ENCODE data around the gene TTC27.

DNA sequence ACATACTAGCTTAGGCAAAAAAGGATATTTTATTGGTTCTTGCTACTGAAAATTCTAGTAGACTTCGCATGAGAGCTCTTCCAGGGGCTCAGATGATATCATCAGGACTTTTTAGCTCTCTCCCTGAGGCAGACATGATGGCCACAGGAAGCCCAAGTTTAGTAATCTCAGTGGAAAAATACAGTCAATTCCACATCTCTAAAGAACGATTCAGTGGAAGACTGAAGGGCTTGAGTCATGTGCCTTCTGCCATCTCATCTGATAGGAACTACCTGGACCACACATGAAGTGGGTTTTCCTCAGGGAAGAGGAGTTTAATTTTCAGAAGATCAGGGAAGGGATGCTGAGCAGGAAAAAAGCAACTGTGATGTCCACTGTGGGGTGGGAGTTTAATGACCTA is 117.3 kb downstream of the TTC27 start:
- TF ChIP-seq, protein P1, sequence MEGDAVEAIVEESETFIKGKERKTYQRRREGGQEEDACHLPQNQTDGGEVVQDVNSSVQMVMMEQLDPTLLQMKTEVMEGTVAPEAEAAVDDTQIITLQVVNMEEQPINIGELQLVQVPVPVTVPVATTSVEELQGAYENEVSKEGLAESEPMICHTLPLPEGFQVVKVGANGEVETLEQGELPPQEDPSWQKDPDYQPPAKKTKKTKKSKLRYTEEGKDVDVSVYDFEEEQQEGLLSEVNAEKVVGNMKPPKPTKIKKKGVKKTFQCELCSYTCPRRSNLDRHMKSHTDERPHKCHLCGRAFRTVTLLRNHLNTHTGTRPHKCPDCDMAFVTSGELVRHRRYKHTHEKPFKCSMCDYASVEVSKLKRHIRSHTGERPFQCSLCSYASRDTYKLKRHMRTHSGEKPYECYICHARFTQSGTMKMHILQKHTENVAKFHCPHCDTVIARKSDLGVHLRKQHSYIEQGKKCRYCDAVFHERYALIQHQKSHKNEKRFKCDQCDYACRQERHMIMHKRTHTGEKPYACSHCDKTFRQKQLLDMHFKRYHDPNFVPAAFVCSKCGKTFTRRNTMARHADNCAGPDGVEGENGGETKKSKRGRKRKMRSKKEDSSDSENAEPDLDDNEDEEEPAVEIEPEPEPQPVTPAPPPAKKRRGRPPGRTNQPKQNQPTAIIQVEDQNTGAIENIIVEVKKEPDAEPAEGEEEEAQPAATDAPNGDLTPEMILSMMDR (IDR thresholded peaks at IDR 0.05) = no peak
- no peak for TF ChIP-seq POLR2AphosphoS5 (IDR thresholded peaks at IDR 0.05)
